K562 (cell line): Measurements from ENCODE around the gene SPON1. TPM values are rescaled to one million over a fixed set of nuclear protein-coding genes. Genes with fewer than 3 reads are reported as not detected.
"Not testable (repeated sequence)": the region's sequence is repeated elsewhere in the genome, so short reads cannot be mapped to it uniquely, and the experiment has no call there.

Source experiments
- ATAC-seq: fragments of 200-7000 bp; cut with Tn5 transposase; 3 replicates; pipeline ENCODE4 v1.9.1; 2020; ENCODE audit warnings: moderate library complexity
- BruUV-seq: library from RNA; stranded (reverse); fragments of 400-500 nt; replicated peaks from 2 replicates; lab custom pipeline; 2021; lab: Mats Ljungman, UMichigan
- CTCF ChIA-PET: fragments of 300-600 bp; formaldehyde crosslinking; extraction: SDS; loops from one replicate; lab custom pipeline; 2021; ENCODE audit warnings: low intra/inter-chr PET ratio; lab: Yijun Ruan, JAX
- POLR2A ChIA-PET: fragments of 300-600, 350-650 bp; sonication (Branson Sonifier 250); formaldehyde crosslinking; extraction: SDS; loops from one replicate; lab custom pipeline; 2021; ENCODE audit warnings: antibody characterized with exemption, inconsistent platforms; lab: Yijun Ruan, JAX
- DNase-seq, 4 experiments: peaks; one replicate each; pipeline versions ENCODE4 v3.0.0 to v3.0.0-alpha.2; 2011 to 2018; ENCODE audit warnings: low spot score in 3 of 4, mixed read lengths in 3 of 4; ENCODE audit errors: extremely low read depth in 1 of 4
- FAIRE-seq: peaks from 2 replicates; lab custom pipeline; 2011; peaks lifted over from hg19 to GRCh38; lab: Jason Lieb, UNC
- H2AFZ ChIP-seq: 2 replicates; pipeline ENCODE4 v1.6.0; 2011; ENCODE audit warnings: low read depth, low read length, control low read depth, inconsistent platforms
- H3K27ac ChIP-seq: fragments of 200-600 bp; 3 replicates; pipeline ENCODE4 v1.8.0; 2011; ENCODE audit warnings: low read depth, mild to moderate bottlenecking, control low read depth, inconsistent platforms, low read length, moderate library complexity, mixed read lengths; ENCODE audit errors: extremely low read depth
- H3K27me3 ChIP-seq, 2 experiments: fragments of 300-600 bp in 1 of 2; 2 replicates in 1 of 2; 3 replicates in 1 of 2; pipeline versions ENCODE4 v1.6.0 to v1.8.0; 2011; ENCODE audit warnings: inconsistent platforms in 2 of 2, low read length in 2 of 2, mild to moderate bottlenecking in 1 of 2, mixed read lengths in 1 of 2, moderate library complexity in 1 of 2; ENCODE audit not compliant: control insufficient read depth in 2 of 2, insufficient read depth in 2 of 2
- H3K36me3 ChIP-seq: fragments of 300-600 bp; 3 replicates; pipeline ENCODE4 v1.8.0; 2011; ENCODE audit warnings: mild to moderate bottlenecking, low read length, inconsistent platforms; ENCODE audit not compliant: control insufficient read depth, insufficient read depth
- H3K4me1 ChIP-seq, 2 experiments: fragments of 200-600 bp in 1 of 2; replicated peaks in 1 of 2; 2 replicates in 1 of 2; 3 replicates in 1 of 2; pipeline versions ENCODE4 v1.5.1 to v1.8.0; 2011; ENCODE audit warnings: inconsistent platforms in 2 of 2, low read length in 2 of 2, mild to moderate bottlenecking in 1 of 2, mixed read lengths in 1 of 2, moderate library complexity in 1 of 2; ENCODE audit not compliant: control insufficient read depth in 2 of 2, insufficient read depth in 2 of 2
- H3K4me2 ChIP-seq: 2 replicates; pipeline ENCODE4 v1.6.1; 2011; ENCODE audit warnings: low read length, control low read depth, inconsistent platforms, mixed read lengths; ENCODE audit not compliant: insufficient read depth
- H3K4me3 ChIP-seq: fragments of 200-600 bp; sonication (generic), shearing (Covaris generic); 2 replicates; pipeline ENCODE4 v1.5.1; 2016; ENCODE audit warnings: control low read depth, inconsistent platforms
- H3K79me2 ChIP-seq: fragments of 200-600 bp; 3 replicates; pipeline ENCODE4 v1.8.0; 2011; ENCODE audit warnings: low read length, inconsistent platforms; ENCODE audit not compliant: control insufficient read depth, insufficient read depth
- H3K9ac ChIP-seq, 2 experiments: 2 replicates each; pipeline versions ENCODE4 v1.6.0 to v1.6.1; 2011; ENCODE audit warnings: low read depth in 2 of 2, low read length in 2 of 2, control low read depth in 1 of 2, inconsistent platforms in 1 of 2, mild to moderate bottlenecking in 1 of 2, mixed read lengths in 1 of 2; ENCODE audit not compliant: insufficient read depth in 1 of 2
- H3K9me1 ChIP-seq: one replicate; pipeline ENCODE4 v1.6.0; 2011; ENCODE audit warnings: inconsistent platforms, mild to moderate bottlenecking, low read length, moderate library complexity; ENCODE audit not compliant: control insufficient read depth, insufficient read depth
- H3K9me3 ChIP-seq: replicated peaks from 2 replicates; pipeline ENCODE4 v1.5.1; 2011; ENCODE audit warnings: low read depth, low read length, inconsistent platforms; ENCODE audit not compliant: control insufficient read depth, insufficient read depth
- H4K20me1 ChIP-seq: replicated peaks from 2 replicates; pipeline ENCODE4 v1.6.1; 2011; ENCODE audit warnings: low read length, inconsistent platforms, mixed read lengths; ENCODE audit not compliant: control insufficient read depth, insufficient read depth
- BDP1 ChIP-seq: IDR thresholded peaks from 3 replicates; pipeline ENCODE4 v1.6.1; 2011; ENCODE audit not compliant: insufficient read length, insufficient read depth
- HDAC2 ChIP-seq: fragments of 450-650 bp; IDR thresholded peaks from 2 replicates; pipeline ENCODE4 v1.6.1; 2016; ENCODE audit warnings: mild to moderate bottlenecking
- MYBL2 ChIP-seq, 2 experiments: fragments of 450-650 bp in 1 of 2; sonication (generic) in 1 of 2; formaldehyde crosslinking in 1 of 2; IDR thresholded peaks; 2 replicates each; pipeline versions ENCODE4 v1.6.1 to v1.8.1; 2017 to 2022; ENCODE audit warnings: borderline replicate concordance in 1 of 2, inconsistent platforms in 1 of 2, low read depth in 1 of 2, mild to moderate bottlenecking in 1 of 2, missing genetic modification reagents in 1 of 2, moderate library complexity in 1 of 2
- PTTG1 ChIP-seq: fragments of 450-650 bp; IDR thresholded peaks from 2 replicates; pipeline ENCODE4 v1.6.1; 2016; ENCODE audit warnings: low read depth, mild to moderate bottlenecking, missing genetic modification characterization, missing compliant biosample characterization
- ZFP91 ChIP-seq: sonication (generic); formaldehyde crosslinking; IDR thresholded peaks from 2 replicates; pipeline ENCODE4 v1.8.0; 2022; ENCODE audit warnings: mild to moderate bottlenecking, missing genetic modification reagents
- WGBS: fragments of 100-300 bp; shearing (Covaris generic); methylation state at CpG from one replicate; pipeline ENCODE4 v1.1.6; 2016; ENCODE audit warnings: low coverage, mixed read lengths; ENCODE audit not compliant: insufficient coverage; ENCODE audit errors: missing lambda C conversion rate; 5-methylcytosine and 5-hydroxymethylcytosine counted together
- in situ Hi-C: fragments of 300-500 bp; cut with MboI; formaldehyde crosslinking; loops from 4 replicates; pipeline ENCODE4 v1.15.0; 2018; ENCODE audit warnings: inconsistent platforms, mixed read lengths
- intact Hi-C: fragments of 100-400 bp; cut with micrococcal nuclease; formaldehyde crosslinking; loops from 2 replicates; pipeline ENCODE4 v1.14.2; 2022
- polyA plus RNA-seq, 8 experiments: library from polyadenylated mRNA; depleted of rRNA in 4 of 8; stranded (reverse) in 5 of 8; unstranded in 3 of 8; fragments of >200 nt; fragmentation: Nextera tagmentation in 2 of 8; fragmentation: Illumina TruSeq in 1 of 8; extraction: Ambion mirVana in 2 of 8; extraction: Trizol in 1 of 8; gene quantifications; 2 replicates each; pipeline versions ENCODE4 v1.2.1 to v1.2.3, GENCODE V29; 2011 to 2014; ENCODE audit warnings: inconsistent platforms in 1 of 8, missing spikeins in 1 of 8
- total RNA-seq, 7 experiments: library from RNA; depleted of rRNA in 6 of 7; stranded (reverse); fragments of >200 nt in 6 of 7; fragmentation: Illumina TruSeq in 2 of 7; extraction: Trizol in 2 of 7; gene quantifications; 2 replicates each; pipeline versions ENCODE4 v1.2.1 to v1.2.3, GENCODE V29; 2011 to 2021; ENCODE audit warnings: low replicate concordance in 1 of 7
- TF ChIP-seq, protein P1 (sequence below), 2 experiments: fragments of 250-450 bp in 1 of 2; fragments of 450-650 bp in 1 of 2; sonication (Bioruptor Pico) in 1 of 2; IDR thresholded peaks; 2 replicates each; pipeline versions ENCODE4 v1.6.1 to v1.8.0; 2016 to 2021; ENCODE audit warnings: mild to moderate bottlenecking in 2 of 2, moderate library complexity in 2 of 2, missing compliant biosample characterization in 1 of 2, missing genetic modification characterization in 1 of 2

The SPON1 gene
- total and polyA plus RNA-seq, 9 of the 15 experiments (the other 6 are each of a cell fraction or from before 2014, with no cell fraction given), result 0.04 to 0.06 TPM; not detected in 7

DNA sequence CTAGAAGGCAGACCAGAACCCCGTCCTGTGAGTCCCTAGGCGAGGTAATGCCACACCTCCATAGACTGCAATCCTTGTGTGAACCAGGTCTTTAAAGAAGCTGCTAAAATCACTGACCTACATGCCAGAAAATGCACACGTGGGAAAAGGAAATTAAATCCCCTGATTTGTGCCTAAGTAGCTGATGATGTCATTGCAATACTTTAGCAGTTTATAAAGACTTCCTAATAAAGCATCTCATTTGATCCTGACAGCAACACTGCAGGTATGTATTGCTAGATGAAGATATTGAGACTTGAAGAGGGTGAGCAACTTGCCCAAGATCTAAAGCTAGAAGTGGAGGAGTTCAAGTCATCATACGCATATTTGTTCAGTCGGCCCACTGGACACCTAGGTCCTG, 289.2 kb downstream of the SPON1 start (continued):
- TF ChIP-seq ZFP91 (CRISPR knock-in tag) (no peak), BDP1 (no peak), PTTG1 (no peak), MYBL2 (IDR thresholded peaks at IDR 0.05; ENCODE audit: low read depth) (no peak), MYBL2 (CRISPR knock-in tag; IDR thresholded peaks at IDR 0.05; ENCODE audit: borderline replicate concordance) (no peak), HDAC2 (no peak)
- TF ChIP-seq, protein P1, sequence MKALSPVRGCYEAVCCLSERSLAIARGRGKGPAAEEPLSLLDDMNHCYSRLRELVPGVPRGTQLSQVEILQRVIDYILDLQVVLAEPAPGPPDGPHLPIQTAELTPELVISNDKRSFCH (CRISPR knock-in tag; IDR thresholded peaks at IDR 0.05), result no peak
- TF ChIP-seq, protein P1 (tag; IDR thresholded peaks at IDR 0.05), result no peak
- TF ChIP-seq, all 486 proteins: peak for 0

DNA sequence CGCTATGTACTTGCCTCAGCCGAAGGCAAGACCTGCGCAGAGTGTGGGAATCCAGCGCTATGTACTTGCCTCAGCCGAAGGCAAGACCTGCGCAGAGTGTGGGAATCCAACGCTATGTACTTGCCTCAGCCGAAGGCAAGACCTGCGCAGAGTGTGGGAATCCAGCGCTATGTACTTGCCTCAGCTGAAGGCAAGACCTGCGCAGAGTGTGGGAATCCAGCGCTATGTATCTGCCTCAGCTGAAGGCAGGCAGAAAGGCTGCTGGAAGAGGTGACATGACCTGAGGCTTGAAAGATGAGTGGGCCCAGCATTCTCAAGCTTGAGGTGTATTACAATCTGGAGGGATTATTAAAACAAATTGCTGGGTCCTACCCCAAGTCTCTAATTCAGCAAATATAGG, 290.0 kb downstream of the SPON1 start:
- H3K4me2 ChIP-seq, ATAC-seq, H4K20me1 ChIP-seq, in situ Hi-C loops, intact Hi-C loops, CTCF ChIA-PET, H3K79me2 ChIP-seq, H3K27ac ChIP-seq, H3K9me3 ChIP-seq, FAIRE-seq, H3K9me1 ChIP-seq, H3K4me3 ChIP-seq, H3K9ac ChIP-seq, H2AFZ ChIP-seq, H3K4me1 ChIP-seq, H3K36me3 ChIP-seq, DNase-seq, BruUV-seq: not testable (repeated sequence)
- peaks cover 16 to 50% of the 10 kb centered on the region in 2 experiments; a peak in 3 of 5 replicates for H3K27me3 ChIP-seq
- POLR2A ChIA-PET, result interaction anchor here (0.7 kb wide), 1 partner anchor 141 kb away, joined by 3 read pairs; no protein-coding TSS in a partner anchor
- 22% methylated on average over 5 of the region's 12 CpGs for WGBS
